OCI-LY3 (cell line): ENCODE measurements around the gene LIME1.

Experiments
- EZH2phosphoT487 ChIP-seq: fragments of 200-600 bp; shearing (Covaris generic); IDR thresholded peaks from 2 replicates; pipeline ENCODE4 v1.6.1; 2018; ENCODE audit warnings: antibody characterized with exemption, mixed run types, low read depth
- TF ChIP-seq, protein P1 (sequence below): fragments of 200-600, 300-600 bp; sonication (generic); IDR thresholded peaks from 2 replicates; pipeline ENCODE4 v1.5.1; 2014; ENCODE audit warnings: antibody characterized with exemption, low read length, low read depth

DNA sequence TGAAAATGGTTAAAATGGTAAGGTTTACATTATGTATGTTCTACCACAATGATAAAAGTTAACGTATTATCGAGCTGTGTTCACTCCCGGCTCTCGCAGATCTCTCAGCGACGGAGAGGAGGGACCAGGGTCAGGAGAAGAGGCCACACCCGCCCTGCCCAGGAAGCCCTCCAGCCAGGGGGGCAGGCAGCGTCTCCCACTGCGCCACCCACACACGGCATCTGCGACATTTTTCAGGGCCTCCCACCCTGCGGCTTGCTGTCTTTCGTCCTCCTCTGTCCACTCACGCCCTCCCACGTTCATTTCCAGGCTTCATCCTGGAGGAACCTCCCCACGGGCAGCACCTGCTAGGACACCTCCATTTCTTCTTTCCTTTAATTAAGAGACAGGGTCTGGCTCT is 51.3 kb downstream of the LIME1 start:
- TF ChIP-seq, protein P1, sequence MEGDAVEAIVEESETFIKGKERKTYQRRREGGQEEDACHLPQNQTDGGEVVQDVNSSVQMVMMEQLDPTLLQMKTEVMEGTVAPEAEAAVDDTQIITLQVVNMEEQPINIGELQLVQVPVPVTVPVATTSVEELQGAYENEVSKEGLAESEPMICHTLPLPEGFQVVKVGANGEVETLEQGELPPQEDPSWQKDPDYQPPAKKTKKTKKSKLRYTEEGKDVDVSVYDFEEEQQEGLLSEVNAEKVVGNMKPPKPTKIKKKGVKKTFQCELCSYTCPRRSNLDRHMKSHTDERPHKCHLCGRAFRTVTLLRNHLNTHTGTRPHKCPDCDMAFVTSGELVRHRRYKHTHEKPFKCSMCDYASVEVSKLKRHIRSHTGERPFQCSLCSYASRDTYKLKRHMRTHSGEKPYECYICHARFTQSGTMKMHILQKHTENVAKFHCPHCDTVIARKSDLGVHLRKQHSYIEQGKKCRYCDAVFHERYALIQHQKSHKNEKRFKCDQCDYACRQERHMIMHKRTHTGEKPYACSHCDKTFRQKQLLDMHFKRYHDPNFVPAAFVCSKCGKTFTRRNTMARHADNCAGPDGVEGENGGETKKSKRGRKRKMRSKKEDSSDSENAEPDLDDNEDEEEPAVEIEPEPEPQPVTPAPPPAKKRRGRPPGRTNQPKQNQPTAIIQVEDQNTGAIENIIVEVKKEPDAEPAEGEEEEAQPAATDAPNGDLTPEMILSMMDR: no peak
- no peak for TF ChIP-seq EZH2phosphoT487
